Measurements from ENCODE around the gene ZNF516.

GRCh38 chr18:76416911-76417310, 78.1 kb downstream of the ZNF516 start:
- TF ChIP-seq CTCF (IDR thresholded peaks at IDR 0.05; ENCODE audit: low read length) (no peak), EZH2 (IDR thresholded peaks at IDR 0.05; ENCODE audit: borderline replicate concordance, low read length) (no peak)

All from OCI-LY1 (cell line).